ENCODE measurements around the gene KIAA1191. TPM values are rescaled to one million over a fixed set of nuclear protein-coding genes. Genes with fewer than 3 reads are reported as not detected.

KIAA1191 gene
- total RNA-seq, 1 experiment from 2014 or later: 128 TPM

DNA sequence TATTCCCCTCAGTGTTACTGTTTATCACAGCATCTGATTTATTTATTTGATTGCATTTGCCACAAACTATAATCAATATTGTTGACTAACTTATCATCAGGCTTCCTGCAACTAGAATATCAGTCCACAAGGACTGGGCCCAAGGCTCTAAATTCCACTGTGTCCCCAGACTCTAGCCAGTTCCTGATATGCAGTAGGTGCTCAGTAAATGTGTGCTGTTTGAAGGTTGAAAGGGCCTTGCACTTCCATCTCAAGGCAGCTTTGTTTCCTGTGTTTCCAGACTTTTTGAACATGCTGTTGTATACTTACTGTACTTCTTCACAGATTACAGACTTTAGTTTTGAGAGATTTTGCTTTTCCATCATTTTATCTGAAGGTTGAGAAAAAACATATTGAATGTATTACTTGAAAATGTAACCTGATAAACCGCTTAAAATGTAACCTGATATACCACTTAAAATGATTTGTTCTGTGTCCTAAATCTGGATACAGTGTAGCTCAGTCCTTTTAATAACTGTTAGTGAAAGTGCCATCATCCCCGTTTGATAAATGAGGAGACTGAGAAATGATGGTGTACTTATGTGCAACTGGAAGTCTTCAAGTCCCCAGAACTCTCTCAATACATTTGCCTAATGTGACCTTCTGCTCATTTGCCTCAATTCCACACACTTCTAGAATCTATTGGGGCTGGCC lies 18.7 kb downstream of the KIAA1191 start:
- Histone ChIP-seq H3K4me2 (ENCODE audit: insufficient read depth, insufficient read length, low read length) (no peak overlapping the region), H3K4ac (ENCODE audit: low read depth, low read length) (no peak overlapping the region), H3K4me1 (ENCODE audit: insufficient read depth, low read length) (no peaks in the 10 kb centered on the region), H3T11ph (ENCODE audit: low read length) (no peak overlapping the region), H3K23me2 (ENCODE audit: insufficient read length, low read depth, low read length, poor library complexity, severe bottlenecking) (no peaks in the 10 kb centered on the region), H2BK20ac (ENCODE audit: low read depth, low read length, poor library complexity, severe bottlenecking) (no peak overlapping the region), H3K79me1 (ENCODE audit: insufficient read depth, low read depth, low read length, poor library complexity, severe bottlenecking) (no peaks in the 10 kb centered on the region), H4K8ac (replicated peaks; ENCODE audit: insufficient read length, low read depth, low read length) (no peak overlapping the region), H4K5ac (ENCODE audit: insufficient read length, low read depth, low read length) (no peak overlapping the region), H4K20me1 (ENCODE audit: control insufficient read depth, insufficient read depth, insufficient read length) (no peaks in the 10 kb centered on the region), H3K14ac (ENCODE audit: insufficient read depth, low read length) (no peak overlapping the region), H2BK5ac (ENCODE audit: insufficient read length, low read length) (no peak overlapping the region), H4K91ac (ENCODE audit: insufficient read length, low read depth, low read length) (no peak overlapping the region), H3K27ac (ENCODE audit: insufficient read length, low read depth, low read length) (no peak overlapping the region), H2BK15ac (ENCODE audit: low read depth, low read length) (no peak overlapping the region), H3K23ac (ENCODE audit: insufficient read length, low read depth, low read length) (no peak overlapping the region), H2AFZ (ENCODE audit: low read length) (no peak overlapping the region), H3K18ac (ENCODE audit: insufficient read length, low read depth, low read length) (no peak overlapping the region), H3K27me3 (ENCODE audit: insufficient read depth, low read length) (no peaks in the 10 kb centered on the region), H3K9me3 (ENCODE audit: control insufficient read depth, low read depth, low read length) (no peaks in the 10 kb centered on the region), H3K9ac (ENCODE audit: extremely low read depth, insufficient read length, low read length) (no peak overlapping the region), H2BK120ac (ENCODE audit: low read depth, low read length, poor library complexity, severe bottlenecking) (no peak overlapping the region), H3K56ac (ENCODE audit: insufficient read length, low read depth, low read length) (no peak overlapping the region), H3K79me2 (ENCODE audit: insufficient read depth, low read length) (no peaks in the 10 kb centered on the region), H2AK5ac (ENCODE audit: insufficient read length, low read length) (no peak overlapping the region), H2BK12ac (ENCODE audit: insufficient read length, low read depth, low read length) (no peak overlapping the region)
- no peaks in the 10 kb centered on the region for H3K27me3 Mint-ChIP-seq (ENCODE audit: low read depth)
- no peak overlapping the region for H3K4me3 Mint-ChIP-seq
- H3K4me1 Mint-ChIP-seq: peaks cover 3 to 5% of the 10 kb centered on the region in 2 experiments; a peak in 3 of 4 replicates
- peaks cover 18 to 39% (median 19%) of the 10 kb centered on the region in 3 experiments; a peak in 6 of 7 replicates for H3K36me3 Mint-ChIP-seq (ENCODE audit: insufficient read depth in 1 of 3, low read depth in 3 of 3)
- TF ChIP-seq, protein P1, sequence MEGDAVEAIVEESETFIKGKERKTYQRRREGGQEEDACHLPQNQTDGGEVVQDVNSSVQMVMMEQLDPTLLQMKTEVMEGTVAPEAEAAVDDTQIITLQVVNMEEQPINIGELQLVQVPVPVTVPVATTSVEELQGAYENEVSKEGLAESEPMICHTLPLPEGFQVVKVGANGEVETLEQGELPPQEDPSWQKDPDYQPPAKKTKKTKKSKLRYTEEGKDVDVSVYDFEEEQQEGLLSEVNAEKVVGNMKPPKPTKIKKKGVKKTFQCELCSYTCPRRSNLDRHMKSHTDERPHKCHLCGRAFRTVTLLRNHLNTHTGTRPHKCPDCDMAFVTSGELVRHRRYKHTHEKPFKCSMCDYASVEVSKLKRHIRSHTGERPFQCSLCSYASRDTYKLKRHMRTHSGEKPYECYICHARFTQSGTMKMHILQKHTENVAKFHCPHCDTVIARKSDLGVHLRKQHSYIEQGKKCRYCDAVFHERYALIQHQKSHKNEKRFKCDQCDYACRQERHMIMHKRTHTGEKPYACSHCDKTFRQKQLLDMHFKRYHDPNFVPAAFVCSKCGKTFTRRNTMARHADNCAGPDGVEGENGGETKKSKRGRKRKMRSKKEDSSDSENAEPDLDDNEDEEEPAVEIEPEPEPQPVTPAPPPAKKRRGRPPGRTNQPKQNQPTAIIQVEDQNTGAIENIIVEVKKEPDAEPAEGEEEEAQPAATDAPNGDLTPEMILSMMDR (conservative IDR thresholded peaks at IDR 0.05): no peak
- DNase-seq: no peak
- WGBS (ENCODE audit: extremely low coverage, insufficient read length, low lambda C conversion rate): no CpG with 5 or more reads among the region's 2 CpGs
- no peak overlapping the region for H3K27ac Mint-ChIP-seq
- H3K9me3 Mint-ChIP-seq: no peaks in the 10 kb centered on the region

Measured in H9 (cell line).